Measurements from ENCODE around the gene ADRA2A. TPM values are rescaled to one million over a fixed set of nuclear protein-coding genes. Genes with fewer than 3 reads are reported as not detected.

ADRA2A gene
- polyA plus RNA-seq, 1 donor (not counting 4 experiments of a cell fraction or from before 2014, with no cell fraction given) = not detected

DNA sequence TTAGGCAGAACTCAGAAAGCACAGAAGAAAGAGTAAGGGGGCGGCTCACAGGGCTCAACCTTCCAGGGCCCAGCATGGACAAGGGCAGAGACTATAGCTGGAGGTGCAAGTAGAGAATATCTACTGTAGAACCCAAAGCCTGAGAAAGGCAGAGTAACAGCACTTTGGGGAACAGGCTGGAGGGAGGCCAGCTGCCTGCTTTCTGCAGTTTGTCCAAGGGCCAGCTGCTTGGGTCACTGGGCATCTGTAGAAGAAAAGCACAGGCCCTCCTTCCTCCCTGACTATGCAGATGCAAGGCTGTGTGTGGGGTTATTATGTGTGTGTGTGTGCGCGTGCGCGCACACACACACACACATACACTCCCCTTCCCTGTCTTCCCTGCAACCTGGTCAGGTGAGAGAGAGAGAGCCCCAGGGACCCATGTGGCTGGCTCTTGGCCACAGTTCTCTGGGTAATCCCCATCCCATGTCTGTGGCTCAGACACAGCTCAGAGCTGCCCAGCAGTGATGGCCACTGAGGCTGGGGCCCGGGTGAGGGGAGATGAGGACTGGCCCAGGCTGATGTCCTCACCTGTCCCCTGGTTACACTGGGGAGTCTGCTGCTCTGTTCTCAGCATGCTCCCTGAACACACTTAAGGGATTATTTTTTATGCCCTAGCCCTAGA is 9.0 kb downstream of the ADRA2A start:
- Histone ChIP-seq H3K27ac (ENCODE audit: control insufficient read depth, insufficient read depth, low read length) (no peak overlapping the region), H4K20me1 (ENCODE audit: control insufficient read depth, extremely low read depth, insufficient read depth, low read length) (no peaks in the 10 kb centered on the region), H3K4me3 (ENCODE audit: control insufficient read depth in 2 of 3, extremely low read depth in 1 of 3, insufficient read depth in 2 of 3, low read depth in 1 of 3, low read length in 3 of 3) (no peak overlapping the region), H3K4me2 (ENCODE audit: control insufficient read depth, extremely low read depth, insufficient read depth, low read depth, low read length) (no peak overlapping the region), H3K79me2 (ENCODE audit: control insufficient read depth, insufficient read depth, low read length) (no peaks in the 10 kb centered on the region), H3K9ac (ENCODE audit: control insufficient read depth, extremely low read depth, insufficient read depth, low read length) (no peak overlapping the region), H3K36me3 (ENCODE audit: control insufficient read depth in 2 of 2, extremely low read depth in 1 of 2, insufficient read depth in 2 of 2, low read length in 2 of 2) (no peaks in the 10 kb centered on the region), H3K27me3 (ENCODE audit: control insufficient read depth, extremely low read depth, insufficient read depth, low read length) (no peaks in the 10 kb centered on the region), H3K9me1 (ENCODE audit: control insufficient read depth, extremely low read depth, insufficient read depth, low read length) (no peaks in the 10 kb centered on the region), H3K9me3 (ENCODE audit: control insufficient read depth, low read depth, low read length) (no peaks in the 10 kb centered on the region), H2AFZ (ENCODE audit: control insufficient read depth, low read length) (no peak overlapping the region), H3K4me1 (ENCODE audit: control insufficient read depth, extremely low read depth, insufficient read depth, low read length) (no peaks in the 10 kb centered on the region)
- dilution Hi-C loops (cut with MboI; ENCODE audit: extremely low pct_ligation_motif_present, low sequenced_read_pairs) = no loop called here
- FAIRE-seq (no peak), DNase-seq (ENCODE audit: low read depth, low spot score) (no peak)
- TF ChIP-seq EZH2 (IDR thresholded peaks at IDR 0.05; ENCODE audit: low read length) (no peak), CTCF (optimal IDR thresholded peaks at IDR 0.05 in 1 of 3, IDR thresholded peaks at IDR 0.05 in 1 of 3, conservative IDR thresholded peaks at IDR 0.05 in 1 of 3; ENCODE audit: extremely low read depth in 1 of 3, insufficient read depth in 2 of 3, low read length in 3 of 3) (no peak)

- no peaks in the 10 kb centered on the region for H3K9me3 ChIP-seq (ENCODE audit: control insufficient read depth, low read depth, low read length)
- H2AFZ ChIP-seq (ENCODE audit: control insufficient read depth, low read length) = no peak overlapping the region
- no peak for DNase-seq (ENCODE audit: low read depth, low spot score)
- H3K4me1 ChIP-seq (ENCODE audit: control insufficient read depth, extremely low read depth, insufficient read depth, low read length) = no peaks in the 10 kb centered on the region
- H3K27ac ChIP-seq (ENCODE audit: control insufficient read depth, insufficient read depth, low read length) = no peak overlapping the region
- no peaks in the 10 kb centered on the region for H4K20me1 ChIP-seq (ENCODE audit: control insufficient read depth, extremely low read depth, insufficient read depth, low read length)
- H3K4me2 ChIP-seq (ENCODE audit: control insufficient read depth, extremely low read depth, insufficient read depth, low read depth, low read length) = no peak overlapping the region
- TF ChIP-seq EZH2 (IDR thresholded peaks at IDR 0.05; ENCODE audit: low read length) = no peak
- TF ChIP-seq CTCF (optimal IDR thresholded peaks at IDR 0.05 in 1 of 3, IDR thresholded peaks at IDR 0.05 in 1 of 3, conservative IDR thresholded peaks at IDR 0.05 in 1 of 3; ENCODE audit: extremely low read depth in 1 of 3, insufficient read depth in 2 of 3, low read length in 3 of 3) = no peak
- dilution Hi-C loops (cut with MboI; ENCODE audit: extremely low pct_ligation_motif_present, low sequenced_read_pairs) = no loop called here
- FAIRE-seq = no peak
- H3K4me3 ChIP-seq (ENCODE audit: control insufficient read depth in 2 of 3, extremely low read depth in 1 of 3, insufficient read depth in 2 of 3, low read depth in 1 of 3, low read length in 3 of 3) = no peak overlapping the region
- H3K79me2 ChIP-seq (ENCODE audit: control insufficient read depth, insufficient read depth, low read length) = no peaks in the 10 kb centered on the region
- H3K27me3 ChIP-seq (ENCODE audit: control insufficient read depth, extremely low read depth, insufficient read depth, low read length) = no peaks in the 10 kb centered on the region
- no peaks in the 10 kb centered on the region for H3K9me1 ChIP-seq (ENCODE audit: control insufficient read depth, extremely low read depth, insufficient read depth, low read length)
- H3K9ac ChIP-seq (ENCODE audit: control insufficient read depth, extremely low read depth, insufficient read depth, low read length) = no peak overlapping the region
- no peaks in the 10 kb centered on the region for H3K36me3 ChIP-seq (ENCODE audit: control insufficient read depth in 2 of 2, extremely low read depth in 1 of 2, insufficient read depth in 2 of 2, low read length in 2 of 2)
Observed at GRCh38 chr10:111086574-111086973, 9.7 kb downstream of the ADRA2A start.
